ENCODE results near the gene MYBBP1A. TPM values are rescaled to one million over a fixed set of nuclear protein-coding genes. Genes with fewer than 3 reads are reported as not detected.

MYBBP1A gene
- total and polyA plus RNA-seq, 9 donors, result 12.7 to 71.4 (median 45.5) TPM

GRCh38 chr17:4548721-4549531, 6.3 kb downstream of the MYBBP1A start:
- TF ChIP-seq EP300 (IDR thresholded peaks at IDR 0.05) (no peak), POLR2A (IDR thresholded peaks at IDR 0.05) (no peak), CTCF (IDR thresholded peaks at IDR 0.05) (no peak)

GRCh38 chr17:4548061-4548461, 7.1 kb downstream of the MYBBP1A start:
- intact Hi-C loops (cut with DNase I), result no loop called here

More at GRCh38 chr17:4548721-4549531, 6.3 kb downstream of the MYBBP1A start:
- Histone ChIP-seq H3K4me3 (no peak overlapping the region), H3K27ac (no peak overlapping the region), H3K36me3 (no peaks in the 10 kb centered on the region), H3K9me3 (no peaks in the 10 kb centered on the region), H3K27me3 (no peaks in the 10 kb centered on the region), H3K4me1 (ENCODE audit: insufficient read depth) (no peaks in the 10 kb centered on the region)
- DNase-seq, result no peak
- intact Hi-C loops (cut with DNase I), result no loop called here
- WGBS, 3 donors, result 76 to 83% (median 81%) methylated on average over 24 of the region's 24 CpGs

GRCh38 chr17:4547118-4547906, 7.9 kb downstream of the MYBBP1A start:
- Histone ChIP-seq H3K4me3 (no peak overlapping the region), H3K9me3 (no peaks in the 10 kb centered on the region), H3K27me3 (no peaks in the 10 kb centered on the region), H3K27ac (no peak overlapping the region), H3K36me3 (no peaks in the 10 kb centered on the region), H3K4me1 (ENCODE audit: insufficient read depth) (no peaks in the 10 kb centered on the region)
- TF ChIP-seq EP300 (IDR thresholded peaks at IDR 0.05) (no peak), CTCF (IDR thresholded peaks at IDR 0.05) (no peak), POLR2A (IDR thresholded peaks at IDR 0.05) (no peak)
- no peak for DNase-seq
- WGBS, 3 donors, result 85 to 88% (median 88%) methylated on average over 17 of the region's 17 CpGs
- intact Hi-C loops (cut with DNase I), result no loop called here

More at GRCh38 chr17:4548061-4548461, 7.1 kb downstream of the MYBBP1A start:
- Histone ChIP-seq H3K4me3 (no peak overlapping the region), H3K36me3 (no peaks in the 10 kb centered on the region), H3K27me3 (no peaks in the 10 kb centered on the region), H3K27ac (no peak overlapping the region), H3K9me3 (no peaks in the 10 kb centered on the region), H3K4me1 (ENCODE audit: insufficient read depth) (no peaks in the 10 kb centered on the region)
- WGBS, 3 donors, result 87 to 91% (median 87%) methylated on average over 18 of the region's 18 CpGs
- no peak for TF ChIP-seq POLR2A (IDR thresholded peaks at IDR 0.05)
- TF ChIP-seq CTCF (IDR thresholded peaks at IDR 0.05), result no peak
- no peak for TF ChIP-seq EP300 (IDR thresholded peaks at IDR 0.05)
- peak in 2 of 5 donors; percentile 12 to 29 for DNase-seq

- H3K9me3 ChIP-seq, result no peaks in the 10 kb centered on the region
- intact Hi-C loops (cut with DNase I), result no loop called here
- H3K27ac ChIP-seq, result no peak overlapping the region
- DNase-seq, result no peak
- no peaks in the 10 kb centered on the region for H3K27me3 ChIP-seq
- H3K4me3 ChIP-seq, result no peak overlapping the region
- H3K4me1 ChIP-seq (ENCODE audit: insufficient read depth), result no peaks in the 10 kb centered on the region
- 77 to 86% (median 82%) methylated on average over 21 to 32 of the region's 32 CpGs for WGBS, 3 donors
- no peak for TF ChIP-seq CTCF (IDR thresholded peaks at IDR 0.05)
- no peak for TF ChIP-seq EP300 (IDR thresholded peaks at IDR 0.05)
- no peak for TF ChIP-seq POLR2A (IDR thresholded peaks at IDR 0.05)
- H3K36me3 ChIP-seq, result no peaks in the 10 kb centered on the region
Measured at GRCh38 chr17:4545217-4545951, 9.8 kb downstream of the MYBBP1A start.
